NB4 (cell line): ENCODE data around the gene LSAMP.

ENCODE experiments used
- DNase-seq: peaks from one replicate; pipeline ENCODE4 v3.0.0; 2010; ENCODE audit warnings: low read depth
- H3K4me3 ChIP-seq: one replicate; pipeline ENCODE4 v1.5.1; 2011; ENCODE audit warnings: mild to moderate bottlenecking, low read depth, low read length, moderate library complexity
- MYC ChIP-seq: IDR thresholded peaks from 2 replicates; pipeline ENCODE4 v1.6.1; 2011; ENCODE audit warnings: low read depth, low read length
- POLR2A ChIP-seq: IDR thresholded peaks from 2 replicates; pipeline ENCODE4 v1.6.1; 2011; ENCODE audit warnings: mild to moderate bottlenecking; ENCODE audit not compliant: insufficient read length; ENCODE audit errors: extremely low read depth
- TF ChIP-seq, protein P1 (sequence below): IDR thresholded peaks from 2 replicates; pipeline ENCODE4 v1.6.1; 2011; ENCODE audit warnings: low read depth, low read length
- TF ChIP-seq, protein P2 (sequence below): IDR thresholded peaks from one replicate; pipeline ENCODE4 v1.5.1; 2012; ENCODE audit warnings: low read depth, low read length

Gene LSAMP

DNA sequence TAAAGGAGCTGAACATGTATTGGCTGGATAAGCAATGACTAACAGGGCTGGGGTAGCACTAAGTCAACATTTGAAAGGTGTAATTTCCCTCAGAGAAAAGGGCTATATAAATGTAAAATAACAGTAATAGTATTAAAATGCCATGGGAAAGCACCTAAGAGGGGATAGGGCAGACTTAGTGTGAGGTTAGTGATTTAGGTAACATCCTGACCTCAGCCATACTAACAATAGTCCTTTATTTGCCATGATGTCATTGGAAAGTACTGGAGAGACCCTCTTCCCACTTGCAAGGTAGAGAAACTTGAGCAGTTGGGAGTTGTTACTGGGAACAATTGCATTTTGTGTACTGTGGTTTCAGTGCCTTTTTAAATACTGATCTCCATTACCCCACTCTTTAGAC, 103.4 kb downstream of the LSAMP start:
- no peak overlapping the region for H3K4me3 ChIP-seq
- TF ChIP-seq, protein P1, sequence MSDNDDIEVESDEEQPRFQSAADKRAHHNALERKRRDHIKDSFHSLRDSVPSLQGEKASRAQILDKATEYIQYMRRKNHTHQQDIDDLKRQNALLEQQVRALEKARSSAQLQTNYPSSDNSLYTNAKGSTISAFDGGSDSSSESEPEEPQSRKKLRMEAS, result no peak
- TF ChIP-seq MYC, result no peak
- no peak for DNase-seq

DNA sequence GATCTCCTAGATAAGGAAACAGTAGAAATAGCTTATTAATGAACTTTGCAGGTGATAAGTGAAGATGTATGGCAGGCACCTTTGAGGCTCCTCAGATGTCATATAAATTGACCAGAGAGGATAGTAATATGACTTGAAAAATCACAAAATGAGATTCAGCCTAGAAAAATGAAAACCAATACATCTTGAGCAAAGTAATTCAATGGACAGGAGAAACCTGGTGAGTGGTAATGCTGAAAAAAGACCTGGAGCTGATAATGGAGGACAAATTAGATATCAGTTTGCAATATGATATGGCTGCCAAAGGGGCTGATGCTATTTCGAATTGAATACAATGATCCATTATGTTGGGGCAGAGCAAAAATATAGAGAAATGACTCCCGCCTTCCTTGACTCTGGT, 103.9 kb downstream of the LSAMP start:
- TF ChIP-seq, protein P2, sequence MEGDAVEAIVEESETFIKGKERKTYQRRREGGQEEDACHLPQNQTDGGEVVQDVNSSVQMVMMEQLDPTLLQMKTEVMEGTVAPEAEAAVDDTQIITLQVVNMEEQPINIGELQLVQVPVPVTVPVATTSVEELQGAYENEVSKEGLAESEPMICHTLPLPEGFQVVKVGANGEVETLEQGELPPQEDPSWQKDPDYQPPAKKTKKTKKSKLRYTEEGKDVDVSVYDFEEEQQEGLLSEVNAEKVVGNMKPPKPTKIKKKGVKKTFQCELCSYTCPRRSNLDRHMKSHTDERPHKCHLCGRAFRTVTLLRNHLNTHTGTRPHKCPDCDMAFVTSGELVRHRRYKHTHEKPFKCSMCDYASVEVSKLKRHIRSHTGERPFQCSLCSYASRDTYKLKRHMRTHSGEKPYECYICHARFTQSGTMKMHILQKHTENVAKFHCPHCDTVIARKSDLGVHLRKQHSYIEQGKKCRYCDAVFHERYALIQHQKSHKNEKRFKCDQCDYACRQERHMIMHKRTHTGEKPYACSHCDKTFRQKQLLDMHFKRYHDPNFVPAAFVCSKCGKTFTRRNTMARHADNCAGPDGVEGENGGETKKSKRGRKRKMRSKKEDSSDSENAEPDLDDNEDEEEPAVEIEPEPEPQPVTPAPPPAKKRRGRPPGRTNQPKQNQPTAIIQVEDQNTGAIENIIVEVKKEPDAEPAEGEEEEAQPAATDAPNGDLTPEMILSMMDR, result no peak
- TF ChIP-seq, protein P1, result no peak
- TF ChIP-seq MYC (no peak), POLR2A (no peak)
- DNase-seq, result no peak
- H3K4me3 ChIP-seq, result no peak overlapping the region

GRCh38 chr3:116340680-116341216, 104.5 kb downstream of the LSAMP start:
- H3K4me3 ChIP-seq, result no peak overlapping the region
- peak; percentile 3 for DNase-seq
- TF ChIP-seq, protein P2, result no peak
- TF ChIP-seq POLR2A (no peak), MYC (no peak)
- TF ChIP-seq, protein P1, result no peak

DNA sequence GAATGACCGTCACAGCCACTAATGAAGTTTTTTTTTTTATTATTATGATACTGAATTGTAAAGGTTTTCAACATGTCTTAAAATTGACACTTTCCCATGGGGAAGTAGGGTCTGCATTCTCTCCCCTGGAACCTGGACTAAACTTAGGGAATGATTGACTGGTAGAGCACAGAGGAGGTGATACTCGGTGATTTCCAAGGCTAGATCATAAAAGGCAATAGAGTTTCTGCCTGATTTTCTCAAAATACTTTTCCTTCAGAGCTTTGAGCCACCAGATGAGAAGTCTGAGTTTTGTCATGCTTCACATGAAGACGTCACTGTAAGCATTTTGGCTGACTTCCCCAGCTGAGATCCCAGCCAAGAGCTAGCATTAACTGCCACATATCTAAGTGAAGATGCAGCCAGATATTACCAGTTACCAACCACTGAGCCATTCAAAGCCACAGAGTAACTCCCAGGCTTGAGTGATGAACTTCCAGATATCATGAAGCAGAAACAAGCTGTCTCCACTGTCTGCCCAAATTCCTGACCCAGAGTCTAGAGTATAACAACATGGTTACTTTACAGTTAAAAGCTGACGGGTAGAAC, 105.8 kb downstream of the LSAMP start:
- TF ChIP-seq, protein P2, result no peak
- TF ChIP-seq, protein P1, result no peak
- TF ChIP-seq MYC (no peak), POLR2A (no peak)
- H3K4me3 ChIP-seq, result no peak overlapping the region
- DNase-seq, result no peak

DNA sequence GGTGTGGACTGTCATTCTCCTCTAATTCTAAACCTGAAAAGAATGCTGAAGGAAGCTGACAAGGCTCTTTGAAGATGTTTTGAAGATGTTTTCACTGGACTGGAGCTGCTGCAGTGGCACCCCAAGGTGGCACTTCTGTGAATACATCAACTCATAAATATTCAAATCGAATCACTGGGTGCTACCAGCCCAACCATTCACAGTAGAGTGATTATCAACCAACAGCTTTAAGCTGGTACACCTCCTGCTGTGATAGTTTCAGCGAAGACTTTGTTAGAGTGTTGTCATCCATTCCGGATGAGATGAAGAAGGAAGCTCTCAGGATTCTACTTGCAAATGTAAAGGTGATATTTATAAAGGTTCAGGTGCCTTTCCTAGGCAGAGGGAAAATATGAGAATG, 106.6 kb downstream of the LSAMP start:
- no peak for TF ChIP-seq POLR2A
- TF ChIP-seq MYC, result no peak
- TF ChIP-seq, protein P2, result no peak
- TF ChIP-seq, protein P1, result no peak

GRCh38 chr3:116337229-116337628, 108.1 kb downstream of the LSAMP start:
- H3K4me3 ChIP-seq, result no peak overlapping the region
- TF ChIP-seq, protein P2, result no peak
- TF ChIP-seq MYC (no peak), POLR2A (no peak)
- TF ChIP-seq, protein P1, result no peak
- DNase-seq, result no peak

More for the DNA sequence above, 106.6 kb downstream of the LSAMP start:
- no peak for DNase-seq
- H3K4me3 ChIP-seq, result no peak overlapping the region
